Measurements from ENCODE around the gene INO80D. TPM values are rescaled to one million over a fixed set of nuclear protein-coding genes. Genes with fewer than 3 reads are reported as not detected.
"Not testable (repeated sequence)": the region's sequence is repeated elsewhere in the genome, so short reads cannot be mapped to it uniquely, and the experiment has no call there.

The INO80D gene
- total and polyA plus RNA-seq, 2 experiments from 2014 or later, result 17.5 to 37.4 TPM

DNA sequence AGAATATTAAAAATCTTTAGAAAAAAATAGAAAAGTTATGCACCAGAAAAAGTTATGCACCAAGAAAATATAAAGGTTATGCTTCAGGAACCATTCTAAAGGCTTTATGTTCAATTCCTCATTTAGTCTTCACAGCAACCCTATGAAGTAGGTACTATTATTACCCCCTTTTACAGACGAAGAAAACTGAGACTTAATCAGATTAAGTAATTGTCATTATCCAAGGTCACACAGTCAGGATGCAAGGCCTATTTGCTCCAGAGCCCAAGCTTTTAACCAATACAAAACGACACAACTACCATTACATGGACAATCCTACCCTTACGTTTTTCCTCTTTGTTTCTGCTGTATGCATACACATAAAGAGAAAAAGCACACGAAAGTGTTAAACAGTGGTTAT, 5.0 kb downstream of the INO80D start:
- Histone ChIP-seq H2AFZ (no peak overlapping the region), H3K27ac (ENCODE audit: low read depth) (peak overlapping the region; percentile 95), H3F3A (replicated peaks; ENCODE audit: low read depth) (peaks cover 12% of the 10 kb centered on the region; the same call in 1 of the 2 replicates), H3K79me2 (replicated peaks; ENCODE audit: insufficient read depth) (peaks cover 69% of the 10 kb centered on the region), H3K36me3 (ENCODE audit: insufficient read depth) (no peaks in the 10 kb centered on the region; the same call in 1 of the 2 replicates), H3K27me3 (ENCODE audit: insufficient read depth) (no peaks in the 10 kb centered on the region), H3K4me1 (ENCODE audit: insufficient read depth) (peaks cover 49% of the 10 kb centered on the region), H3K4me3 (no peak overlapping the region), H4K20me1 (replicated peaks; ENCODE audit: insufficient read depth) (no peaks in the 10 kb centered on the region), H3K9me2 (ENCODE audit: insufficient read depth) (no peaks in the 10 kb centered on the region), H3K4me2 (peak overlapping the region; percentile 73)
- Mint-ChIP-seq H3K36me3 (ENCODE audit: low read depth) (peaks cover 14% of the 10 kb centered on the region), H3K27ac (peak overlapping the region; percentile 95), H3K4me1 (peaks cover 45% of the 10 kb centered on the region), H3K4me3 (peak overlapping the region; percentile 92), H3K9me3 (0 out of 3 replicates have a peak, but pooled peaks cover under 1% of the 10 kb centered on the region), H3K27me3 (ENCODE audit: insufficient read depth, low read depth, poor library complexity) (peaks cover 30% of the 10 kb centered on the region)
- TF ChIP-seq, protein P1, sequence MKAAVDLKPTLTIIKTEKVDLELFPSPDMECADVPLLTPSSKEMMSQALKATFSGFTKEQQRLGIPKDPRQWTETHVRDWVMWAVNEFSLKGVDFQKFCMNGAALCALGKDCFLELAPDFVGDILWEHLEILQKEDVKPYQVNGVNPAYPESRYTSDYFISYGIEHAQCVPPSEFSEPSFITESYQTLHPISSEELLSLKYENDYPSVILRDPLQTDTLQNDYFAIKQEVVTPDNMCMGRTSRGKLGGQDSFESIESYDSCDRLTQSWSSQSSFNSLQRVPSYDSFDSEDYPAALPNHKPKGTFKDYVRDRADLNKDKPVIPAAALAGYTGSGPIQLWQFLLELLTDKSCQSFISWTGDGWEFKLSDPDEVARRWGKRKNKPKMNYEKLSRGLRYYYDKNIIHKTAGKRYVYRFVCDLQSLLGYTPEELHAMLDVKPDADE (IDR thresholded peaks at IDR 0.05), result no peak
- TF ChIP-seq STAT1 (IDR thresholded peaks at IDR 0.05; ENCODE audit: unreplicated experiment) (no peak), EZH2phosphoT487 (IDR thresholded peaks at IDR 0.05; ENCODE audit: unreplicated experiment) (no peak), POLR2AphosphoS5 (IDR thresholded peaks at IDR 0.05; ENCODE audit: low read depth) (no peak), JUNB (IDR thresholded peaks at IDR 0.05; ENCODE audit: unreplicated experiment) (no peak)
- TF ChIP-seq, protein P2, sequence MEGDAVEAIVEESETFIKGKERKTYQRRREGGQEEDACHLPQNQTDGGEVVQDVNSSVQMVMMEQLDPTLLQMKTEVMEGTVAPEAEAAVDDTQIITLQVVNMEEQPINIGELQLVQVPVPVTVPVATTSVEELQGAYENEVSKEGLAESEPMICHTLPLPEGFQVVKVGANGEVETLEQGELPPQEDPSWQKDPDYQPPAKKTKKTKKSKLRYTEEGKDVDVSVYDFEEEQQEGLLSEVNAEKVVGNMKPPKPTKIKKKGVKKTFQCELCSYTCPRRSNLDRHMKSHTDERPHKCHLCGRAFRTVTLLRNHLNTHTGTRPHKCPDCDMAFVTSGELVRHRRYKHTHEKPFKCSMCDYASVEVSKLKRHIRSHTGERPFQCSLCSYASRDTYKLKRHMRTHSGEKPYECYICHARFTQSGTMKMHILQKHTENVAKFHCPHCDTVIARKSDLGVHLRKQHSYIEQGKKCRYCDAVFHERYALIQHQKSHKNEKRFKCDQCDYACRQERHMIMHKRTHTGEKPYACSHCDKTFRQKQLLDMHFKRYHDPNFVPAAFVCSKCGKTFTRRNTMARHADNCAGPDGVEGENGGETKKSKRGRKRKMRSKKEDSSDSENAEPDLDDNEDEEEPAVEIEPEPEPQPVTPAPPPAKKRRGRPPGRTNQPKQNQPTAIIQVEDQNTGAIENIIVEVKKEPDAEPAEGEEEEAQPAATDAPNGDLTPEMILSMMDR (conservative IDR thresholded peaks at IDR 0.05; ENCODE audit: low read depth in 2 of 2), result no peak
- TF ChIP-seq, protein P3, sequence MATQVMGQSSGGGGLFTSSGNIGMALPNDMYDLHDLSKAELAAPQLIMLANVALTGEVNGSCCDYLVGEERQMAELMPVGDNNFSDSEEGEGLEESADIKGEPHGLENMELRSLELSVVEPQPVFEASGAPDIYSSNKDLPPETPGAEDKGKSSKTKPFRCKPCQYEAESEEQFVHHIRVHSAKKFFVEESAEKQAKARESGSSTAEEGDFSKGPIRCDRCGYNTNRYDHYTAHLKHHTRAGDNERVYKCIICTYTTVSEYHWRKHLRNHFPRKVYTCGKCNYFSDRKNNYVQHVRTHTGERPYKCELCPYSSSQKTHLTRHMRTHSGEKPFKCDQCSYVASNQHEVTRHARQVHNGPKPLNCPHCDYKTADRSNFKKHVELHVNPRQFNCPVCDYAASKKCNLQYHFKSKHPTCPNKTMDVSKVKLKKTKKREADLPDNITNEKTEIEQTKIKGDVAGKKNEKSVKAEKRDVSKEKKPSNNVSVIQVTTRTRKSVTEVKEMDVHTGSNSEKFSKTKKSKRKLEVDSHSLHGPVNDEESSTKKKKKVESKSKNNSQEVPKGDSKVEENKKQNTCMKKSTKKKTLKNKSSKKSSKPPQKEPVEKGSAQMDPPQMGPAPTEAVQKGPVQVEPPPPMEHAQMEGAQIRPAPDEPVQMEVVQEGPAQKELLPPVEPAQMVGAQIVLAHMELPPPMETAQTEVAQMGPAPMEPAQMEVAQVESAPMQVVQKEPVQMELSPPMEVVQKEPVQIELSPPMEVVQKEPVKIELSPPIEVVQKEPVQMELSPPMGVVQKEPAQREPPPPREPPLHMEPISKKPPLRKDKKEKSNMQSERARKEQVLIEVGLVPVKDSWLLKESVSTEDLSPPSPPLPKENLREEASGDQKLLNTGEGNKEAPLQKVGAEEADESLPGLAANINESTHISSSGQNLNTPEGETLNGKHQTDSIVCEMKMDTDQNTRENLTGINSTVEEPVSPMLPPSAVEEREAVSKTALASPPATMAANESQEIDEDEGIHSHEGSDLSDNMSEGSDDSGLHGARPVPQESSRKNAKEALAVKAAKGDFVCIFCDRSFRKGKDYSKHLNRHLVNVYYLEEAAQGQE (IDR thresholded peaks at IDR 0.05; ENCODE audit: unreplicated experiment), result no peak
- DNase-seq (ENCODE audit: low spot score) (no peak), ATAC-seq (no peak)

DNA sequence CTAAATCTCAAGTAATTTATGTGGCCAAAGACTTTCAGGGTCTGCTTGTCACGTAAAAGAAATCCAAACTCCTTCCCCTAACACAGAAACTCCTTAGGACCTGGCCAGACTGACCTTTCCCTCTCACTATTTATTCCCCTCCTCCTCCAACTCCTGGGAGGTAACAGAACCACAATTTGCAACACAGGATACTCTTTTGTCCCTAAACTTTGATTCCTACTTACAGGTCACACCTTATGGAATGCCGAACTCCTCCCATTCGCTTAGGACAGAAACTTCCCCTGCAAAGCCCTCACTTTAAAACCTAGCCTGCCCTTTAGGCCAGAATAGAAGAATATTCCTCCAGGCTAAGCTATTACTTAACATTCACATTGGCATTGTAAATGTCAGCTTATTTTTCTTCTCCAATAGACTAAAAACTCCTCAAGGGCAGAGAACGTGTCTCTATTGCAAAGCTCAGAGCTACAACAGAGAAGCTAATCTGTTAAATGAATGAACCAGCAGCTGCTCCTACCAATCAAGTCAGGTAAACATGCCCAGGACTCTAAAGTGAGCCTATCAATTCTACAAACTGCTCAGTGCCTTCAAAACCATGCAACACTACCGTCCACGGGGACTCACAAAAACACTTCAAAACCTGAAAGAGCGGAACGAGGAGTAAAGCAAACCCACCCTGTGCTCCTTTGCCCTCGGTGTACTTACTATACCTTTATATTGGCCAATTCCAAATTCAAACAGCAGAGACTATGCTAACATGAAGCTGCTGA, 6.1 kb downstream of the INO80D start:
- peak overlapping the region; percentile 65 for H3K4me3 Mint-ChIP-seq
- H3K36me3 Mint-ChIP-seq (ENCODE audit: low read depth), result peaks cover 12% of the 10 kb centered on the region
- Histone ChIP-seq H3K4me3 (peak overlapping the region; percentile 40), H3K9me2 (ENCODE audit: insufficient read depth) (no peaks in the 10 kb centered on the region), H4K20me1 (replicated peaks; ENCODE audit: insufficient read depth) (no peaks in the 10 kb centered on the region), H2AFZ (no peak overlapping the region), H3K79me2 (replicated peaks; ENCODE audit: insufficient read depth) (peaks cover 77% of the 10 kb centered on the region), H3K27me3 (ENCODE audit: insufficient read depth) (no peaks in the 10 kb centered on the region), H3K36me3 (ENCODE audit: insufficient read depth) (no peaks in the 10 kb centered on the region; the same call in 1 of the 2 replicates), H3K4me2 (peak overlapping the region; percentile 69), H3K27ac (ENCODE audit: low read depth) (peak overlapping the region; percentile 95), H3K4me1 (ENCODE audit: insufficient read depth) (peaks cover 49% of the 10 kb centered on the region), H3F3A (replicated peaks; ENCODE audit: low read depth) (peaks cover 12% of the 10 kb centered on the region; the same call in 1 of the 2 replicates)
- TF ChIP-seq STAT1 (IDR thresholded peaks at IDR 0.05; ENCODE audit: unreplicated experiment), result no peak
- TF ChIP-seq NANOG (IDR thresholded peaks at IDR 0.05; ENCODE audit: borderline replicate concordance), result peak; percentile 6; the same call in 1 of the 2 replicates
- peak; percentile 30; the same call in 1 of the 2 replicates for TF ChIP-seq CREB1 (CRISPR knock-in tag; IDR thresholded peaks at IDR 0.05; ENCODE audit: low read depth)
- TF ChIP-seq EZH2 (IDR thresholded peaks at IDR 0.05; ENCODE audit: low read depth, unreplicated experiment), result no peak
- no peak for TF ChIP-seq JUNB (IDR thresholded peaks at IDR 0.05; ENCODE audit: unreplicated experiment)
- H3K27ac Mint-ChIP-seq, result peak overlapping the region; percentile 96
- no peaks in the 10 kb centered on the region for H3K9me3 Mint-ChIP-seq
- H3K4me1 Mint-ChIP-seq, result peaks cover 49% of the 10 kb centered on the region
- peak; percentile 65 for ATAC-seq
- DNase-seq (ENCODE audit: low spot score), result peak; percentile 90
- peaks cover 30% of the 10 kb centered on the region for H3K27me3 Mint-ChIP-seq (ENCODE audit: insufficient read depth, low read depth, poor library complexity)

DNA sequence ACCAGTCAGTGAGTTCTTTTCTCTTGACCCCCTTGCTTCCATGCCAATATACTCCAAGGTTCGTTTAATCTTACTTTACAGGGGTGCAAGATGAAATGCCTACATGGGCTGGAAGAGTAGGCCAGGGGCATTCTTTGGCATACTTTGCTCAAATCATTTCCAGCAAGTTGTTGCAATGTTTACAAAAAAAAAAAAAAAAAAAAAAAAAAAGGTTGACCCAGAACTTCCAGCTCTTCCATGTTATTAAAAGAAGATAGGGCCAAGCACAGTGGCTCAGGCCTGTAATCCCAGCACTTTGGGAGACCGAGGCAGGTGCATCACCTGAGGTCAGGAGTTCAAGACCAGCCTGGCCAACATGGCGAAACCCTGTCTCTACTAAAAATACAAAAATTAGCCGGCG, 8.1 kb downstream of the INO80D start:
- not testable (repeated sequence) for H3K27me3 ChIP-seq (ENCODE audit: insufficient read depth); H3K36me3 ChIP-seq (ENCODE audit: insufficient read depth); H2AFZ ChIP-seq; H3K4me3 Mint-ChIP-seq; DNase-seq (ENCODE audit: low spot score); ATAC-seq; H4K20me1 ChIP-seq (replicated peaks; ENCODE audit: insufficient read depth); H3K9me3 Mint-ChIP-seq; H3K4me3 ChIP-seq; H3F3A ChIP-seq (replicated peaks; ENCODE audit: low read depth); H3K9me2 ChIP-seq (ENCODE audit: insufficient read depth)
- H3K36me3 Mint-ChIP-seq (ENCODE audit: low read depth), result peaks cover 19% of the 10 kb centered on the region; the same call in 2 of the 3 replicates
- Histone ChIP-seq H3K4me2 (0 out of 2 replicates have a peak overlapping the region, but pooled peaks have one; percentile 69), H3K27ac (ENCODE audit: low read depth) (peak overlapping the region; percentile 95), H3K4me1 (ENCODE audit: insufficient read depth) (peaks cover 54% of the 10 kb centered on the region), H3K79me2 (replicated peaks; ENCODE audit: insufficient read depth) (peaks cover 92% of the 10 kb centered on the region)
- H3K4me1 Mint-ChIP-seq, result peaks cover 49% of the 10 kb centered on the region
- peaks cover 23% of the 10 kb centered on the region for H3K27me3 Mint-ChIP-seq (ENCODE audit: insufficient read depth, low read depth, poor library complexity)
- H3K27ac Mint-ChIP-seq, result peak overlapping the region; percentile 77

All from GM23338 (cell line).